Spleen (tissue), 11 donors: ENCODE data around the gene NCAPD3. TPM values are rescaled to one million over a fixed set of nuclear protein-coding genes. Genes with fewer than 3 reads are reported as not detected.

Experiments used
- DNase-seq: peaks from one replicate; pipeline ENCODE4 v3.0.0-alpha.2; 2020
- H3K27ac ChIP-seq, 8 donors: fragments of 200-600 bp; sonication (generic) in 7 of 8; 1 replicate in 4 of 8; 2 replicates in 4 of 8; pipeline versions ENCODE4 v1.5.0 to v1.8.0; 2016 to 2021; ENCODE audit warnings: inconsistent platforms in 4 of 8, mild to moderate bottlenecking in 4 of 8, moderate library complexity in 1 of 8
- H3K27me3 ChIP-seq, 7 donors: fragments of 200-600 bp; sonication (generic) in 6 of 7; replicated peaks in 1 of 7; 1 replicate in 4 of 7; 2 replicates in 3 of 7; pipeline versions ENCODE4 v1.5.0 to v1.8.0; 2016 to 2021; ENCODE audit warnings: inconsistent platforms in 3 of 7, mild to moderate bottlenecking in 1 of 7
- H3K36me3 ChIP-seq, 6 donors: fragments of 200-600 bp; sonication (generic) in 5 of 6; 1 replicate in 4 of 6; 2 replicates in 2 of 6; pipeline versions ENCODE4 v1.5.0 to v1.8.0; 2016 to 2021; ENCODE audit warnings: inconsistent platforms in 2 of 6
- H3K4me1 ChIP-seq, 6 donors: fragments of 200-600 bp; sonication (generic) in 5 of 6; 1 replicate in 3 of 6; 2 replicates in 3 of 6; pipeline versions ENCODE4 v1.5.0 to v1.8.0; 2016 to 2021; ENCODE audit warnings: inconsistent platforms in 3 of 6
- H3K4me3 ChIP-seq, 8 donors: fragments of 200-600 bp; sonication (generic) in 7 of 8; 1 replicate in 4 of 8; 2 replicates in 4 of 8; pipeline versions ENCODE4 v1.5.0 to v1.8.0; 2016 to 2021; ENCODE audit warnings: inconsistent platforms in 4 of 8, mild to moderate bottlenecking in 4 of 8, moderate library complexity in 2 of 8
- H3K9me3 ChIP-seq, 8 donors: fragments of 200-600 bp; sonication (generic) in 7 of 8; 1 replicate in 4 of 8; 2 replicates in 4 of 8; pipeline versions ENCODE4 v1.5.0 to v1.8.0; 2016 to 2021; ENCODE audit warnings: inconsistent platforms in 4 of 8
- POLR2A ChIP-seq, 3 donors: fragments of 450-650 bp; IDR thresholded peaks; one replicate each; pipeline ENCODE4 v1.5.1; 2017; ENCODE audit warnings: antibody characterized with exemption in 3 of 3, mild to moderate bottlenecking in 1 of 3
- POLR2AphosphoS5 ChIP-seq, 3 donors: sonication (generic); formaldehyde crosslinking; IDR thresholded peaks; one replicate each; pipeline ENCODE4 v1.5.1; 2017; ENCODE audit warnings: antibody characterized with exemption in 3 of 3
- WGBS, 5 donors: extraction: QIAGEN DNeasy Blood & Tissue Kit in 3 of 5; methylation state at CpG; one replicate each; pipeline versions ENCODE4 v1.1.5 to v1.1.7; 2013 to 2018; 5-methylcytosine and 5-hydroxymethylcytosine counted together
- intact Hi-C: fragments of 100-400 bp; cut with DNase I; formaldehyde crosslinking; loops from one replicate; pipeline ENCODE4 v1.15.0; 2023; ENCODE audit warnings: low total_unique reads
- polyA plus RNA-seq, 3 donors: library from polyadenylated mRNA; stranded (reverse); fragments of 200-250 nt; gene quantifications; one replicate each; pipeline ENCODE4 v1.2.1, GENCODE V29; 2013
- total RNA-seq, 7 donors: library from RNA; depleted of rRNA in 3 of 7; stranded (reverse); fragments of >200 nt in 3 of 7; fragmentation: NEBNext Ultra II Directional in 4 of 7; extraction: Animal tissue kit (Norgen Biotek cat#: 25700) in 4 of 7; gene quantifications; one replicate each; pipeline versions ENCODE4 v1.1.0 to v1.2.1, GENCODE V29; 2016 to 2021
- TF ChIP-seq, protein P1 (sequence below), 11 experiments: fragments of 200-600 bp in 7 of 11; fragments of 450-650 bp in 4 of 11; sonication (generic) in 4 of 11; IDR thresholded peaks in 8 of 11; conservative IDR thresholded peaks in 3 of 11; 1 replicate in 7 of 11; 2 replicates in 4 of 11; pipeline versions ENCODE4 v1.4.0 to v1.8.0; 2016 to 2021; ENCODE audit warnings: antibody characterized with exemption in 11 of 11, inconsistent platforms in 4 of 11, mild to moderate bottlenecking in 1 of 11
- donor health status: healthy with polysubstance abuse.
- donor health status: DM: no; HTN: no; CAD: no; lungs with moderate emphysema.
- donor health status: DM: no; HTN: no; CAD: no.
- donor health status: Bipolar disorder and iron deficiency.
- donor health status: healthy.
- donor health status: DM: no; HTN: no; CAD: no.
- donor health status: DM: yes; HTN: yes; CAD: no.

NCAPD3 gene
- total and polyA plus RNA-seq, 10 donors: 3.0 to 33.0 (median 22.1) TPM

DNA sequence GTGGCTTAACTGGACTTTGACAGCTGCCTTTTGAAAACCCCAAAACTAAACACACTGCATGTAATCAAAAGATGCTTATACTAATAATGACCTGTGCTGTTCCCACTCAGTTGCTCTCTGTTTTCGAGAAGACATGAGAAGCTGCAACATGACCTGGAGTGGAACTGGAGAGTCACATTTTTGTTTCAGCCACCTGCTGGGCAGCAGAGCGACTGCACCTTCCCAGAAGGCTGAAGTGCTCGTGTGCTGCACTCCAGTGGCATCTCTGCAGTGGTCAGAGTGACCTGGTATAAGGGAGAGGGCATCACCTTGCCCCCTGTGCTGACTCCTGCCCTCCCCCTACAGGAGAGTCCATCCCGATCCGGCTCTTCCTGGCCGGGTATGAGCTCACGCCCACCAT lies 20.8 kb upstream of the NCAPD3 start:
- no peak for DNase-seq
- no peaks in the 10 kb centered on the region for H3K9me3 ChIP-seq
- peaks cover 2 to 100% (median 81%) of the 10 kb centered on the region in 6 donors for H3K36me3 ChIP-seq
- intact Hi-C loops: no loop called here
- no peaks in the 10 kb centered on the region for H3K27me3 ChIP-seq
- peaks cover 0 to 6% (median 0%) of the 10 kb centered on the region in 6 donors for H3K4me1 ChIP-seq
- H3K4me3 ChIP-seq: no peak overlapping the region
- TF ChIP-seq POLR2AphosphoS5 (IDR thresholded peaks at IDR 0.05) (no peak), POLR2A (IDR thresholded peaks at IDR 0.05) (no peak)
- TF ChIP-seq, protein P1, sequence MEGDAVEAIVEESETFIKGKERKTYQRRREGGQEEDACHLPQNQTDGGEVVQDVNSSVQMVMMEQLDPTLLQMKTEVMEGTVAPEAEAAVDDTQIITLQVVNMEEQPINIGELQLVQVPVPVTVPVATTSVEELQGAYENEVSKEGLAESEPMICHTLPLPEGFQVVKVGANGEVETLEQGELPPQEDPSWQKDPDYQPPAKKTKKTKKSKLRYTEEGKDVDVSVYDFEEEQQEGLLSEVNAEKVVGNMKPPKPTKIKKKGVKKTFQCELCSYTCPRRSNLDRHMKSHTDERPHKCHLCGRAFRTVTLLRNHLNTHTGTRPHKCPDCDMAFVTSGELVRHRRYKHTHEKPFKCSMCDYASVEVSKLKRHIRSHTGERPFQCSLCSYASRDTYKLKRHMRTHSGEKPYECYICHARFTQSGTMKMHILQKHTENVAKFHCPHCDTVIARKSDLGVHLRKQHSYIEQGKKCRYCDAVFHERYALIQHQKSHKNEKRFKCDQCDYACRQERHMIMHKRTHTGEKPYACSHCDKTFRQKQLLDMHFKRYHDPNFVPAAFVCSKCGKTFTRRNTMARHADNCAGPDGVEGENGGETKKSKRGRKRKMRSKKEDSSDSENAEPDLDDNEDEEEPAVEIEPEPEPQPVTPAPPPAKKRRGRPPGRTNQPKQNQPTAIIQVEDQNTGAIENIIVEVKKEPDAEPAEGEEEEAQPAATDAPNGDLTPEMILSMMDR (IDR thresholded peaks at IDR 0.05 in 8 of 11, conservative IDR thresholded peaks at IDR 0.05 in 3 of 11): peak in 10 of 11 experiments; percentile 22 to 70 (median 43)
- H3K27ac ChIP-seq: no peak overlapping the region
- 68 to 76% (median 70%) methylated on average over 7 of the region's 7 CpGs for WGBS, 5 donors

DNA sequence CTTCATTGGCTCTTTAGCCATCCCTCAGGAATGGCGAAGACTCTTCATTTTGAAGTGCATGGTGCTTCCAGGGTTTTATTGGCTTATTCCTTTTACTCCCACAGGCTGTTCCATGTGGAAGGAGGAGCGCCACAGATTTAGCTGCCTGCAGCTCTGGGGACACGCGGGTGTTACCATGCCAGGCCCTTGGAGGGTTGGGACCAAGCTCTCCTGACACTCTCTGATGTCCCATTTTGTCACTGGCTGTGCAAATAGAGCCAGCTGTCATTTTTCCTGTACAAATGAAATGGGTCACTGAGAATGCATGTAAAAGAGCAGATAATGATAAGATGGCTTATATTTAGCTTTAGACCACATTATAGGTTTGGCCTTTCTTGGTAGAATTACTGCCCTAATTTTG lies 20.1 kb upstream of the NCAPD3 start:
- Histone ChIP-seq H3K4me3 (no peak overlapping the region), H3K9me3 (no peaks in the 10 kb centered on the region), H3K36me3 (peaks cover 2 to 100% (median 81%) of the 10 kb centered on the region in 6 donors), H3K4me1 (peaks cover 0 to under 1% (median 0%) of the 10 kb centered on the region in 6 donors), H3K27me3 (no peaks in the 10 kb centered on the region), H3K27ac (no peak overlapping the region)
- TF ChIP-seq POLR2A (IDR thresholded peaks at IDR 0.05): no peak
- no peak for TF ChIP-seq POLR2AphosphoS5 (IDR thresholded peaks at IDR 0.05)
- intact Hi-C loops: no loop called here
- 95 to 100% (median 98%) methylated on average over 4 of the region's 4 CpGs for WGBS, 5 donors
- no peak for DNase-seq

DNA sequence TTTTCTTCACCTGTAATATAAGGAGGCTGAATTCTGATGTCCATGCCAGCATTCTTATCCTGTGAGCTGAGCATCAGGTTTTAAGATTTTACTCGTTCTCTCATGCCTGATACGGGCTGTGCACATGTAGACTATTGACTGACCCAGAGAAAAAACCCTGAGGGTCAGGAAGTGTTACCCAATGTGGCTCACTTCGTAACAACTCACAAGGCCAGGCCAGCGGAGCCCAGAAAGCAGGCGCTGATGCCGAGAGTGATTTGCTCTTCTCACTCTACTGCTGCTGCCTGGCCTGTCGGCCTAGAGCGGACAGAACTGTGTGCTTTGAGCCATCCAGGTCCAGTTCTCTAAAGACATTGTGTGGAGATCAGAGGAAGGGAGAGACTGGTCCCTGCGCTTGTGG lies 18.6 kb upstream of the NCAPD3 start:
- TF ChIP-seq POLR2A (IDR thresholded peaks at IDR 0.05) (no peak), POLR2AphosphoS5 (IDR thresholded peaks at IDR 0.05) (no peak)
- TF ChIP-seq, protein P1 (IDR thresholded peaks at IDR 0.05 in 8 of 11, conservative IDR thresholded peaks at IDR 0.05 in 3 of 11): no peak
- H3K4me3 ChIP-seq: no peak overlapping the region
- no peaks in the 10 kb centered on the region for H3K9me3 ChIP-seq
- H3K36me3 ChIP-seq: peaks cover 0 to 100% (median 68%) of the 10 kb centered on the region in 6 donors
- intact Hi-C loops: no loop called here
- H3K27me3 ChIP-seq: no peaks in the 10 kb centered on the region
- H3K27ac ChIP-seq: no peak overlapping the region
- DNase-seq: no peak
- no peaks in the 10 kb centered on the region for H3K4me1 ChIP-seq
- WGBS, 5 donors: 65 to 85% (median 67%) methylated on average over 9 of the region's 9 CpGs

DNA sequence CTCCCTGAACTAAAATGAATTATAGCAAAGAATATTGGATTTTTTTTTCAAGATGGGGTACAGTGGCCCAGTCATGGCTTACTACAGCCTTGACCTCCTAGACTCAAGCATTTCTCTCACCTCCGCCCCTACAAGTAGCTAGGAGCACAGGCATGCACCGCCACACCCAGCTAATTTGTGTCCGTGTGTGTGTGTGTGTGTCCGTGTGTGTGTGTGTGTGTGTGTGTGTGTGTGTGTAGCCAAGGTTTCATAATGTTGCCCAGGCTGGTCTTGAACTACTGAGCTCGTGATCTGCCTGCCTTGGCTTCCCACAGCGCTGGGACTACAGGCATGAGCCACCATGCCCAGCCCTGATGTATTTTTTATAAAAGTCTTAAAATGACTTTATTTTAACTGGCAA lies 16.8 kb upstream of the NCAPD3 start:
- intact Hi-C loops: no loop called here
- TF ChIP-seq, protein P1 (IDR thresholded peaks at IDR 0.05 in 8 of 11, conservative IDR thresholded peaks at IDR 0.05 in 3 of 11): no peak
- TF ChIP-seq POLR2AphosphoS5 (IDR thresholded peaks at IDR 0.05) (no peak), POLR2A (IDR thresholded peaks at IDR 0.05) (no peak)

More for the DNA sequence above, 16.8 kb upstream of the NCAPD3 start:
- H3K4me1 ChIP-seq: peaks cover 0 to 3% (median 0%) of the 10 kb centered on the region in 6 donors
- H3K27ac ChIP-seq: no peak overlapping the region
- H3K36me3 ChIP-seq: peaks cover 0 to 100% (median 56%) of the 10 kb centered on the region in 6 donors
- WGBS, 5 donors: 70 to 90% (median 70%) methylated on average over 6 of the region's 6 CpGs
- H3K27me3 ChIP-seq: no peaks in the 10 kb centered on the region
- H3K4me3 ChIP-seq: no peak overlapping the region
- no peak for DNase-seq
- no peaks in the 10 kb centered on the region for H3K9me3 ChIP-seq
